ENCODE data around the gene ZNF234.

DNA sequence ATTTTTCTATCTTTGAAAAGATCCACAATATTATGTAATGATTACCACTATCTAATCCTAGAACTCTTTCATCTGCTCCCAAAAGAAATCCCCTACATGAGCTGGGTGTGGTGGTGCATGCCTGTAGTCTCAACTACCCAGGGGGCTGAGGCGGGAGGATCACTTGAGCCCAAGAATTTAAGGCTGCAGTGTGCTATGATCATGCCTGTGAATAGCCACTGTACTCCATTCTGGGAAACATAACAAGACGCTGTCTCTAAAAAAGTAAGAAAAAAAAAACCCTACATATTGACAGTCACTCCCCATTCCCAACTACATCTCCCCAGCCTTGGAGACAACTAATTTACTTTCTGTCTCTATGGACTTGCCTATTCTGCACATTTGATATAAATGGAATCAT lies 22.4 kb downstream of the ZNF234 start:
- TF ChIP-seq CBFB (CRISPR knock-in tag; IDR thresholded peaks at IDR 0.05; ENCODE audit: low read depth) (no peak), RELA (CRISPR knock-in tag; IDR thresholded peaks at IDR 0.05; ENCODE audit: borderline replicate concordance) (no peak), TEAD4 (CRISPR knock-in tag; IDR thresholded peaks at IDR 0.05) (no peak), EMX1 (CRISPR knock-in tag; IDR thresholded peaks at IDR 0.05) (no peak), SMAD4 (CRISPR knock-in tag; IDR thresholded peaks at IDR 0.05) (no peak), JUN (CRISPR knock-in tag; IDR thresholded peaks at IDR 0.05) (no peak), ZNF263 (CRISPR knock-in tag; IDR thresholded peaks at IDR 0.05; ENCODE audit: low read depth) (no peak), FOXP1 (CRISPR knock-in tag; IDR thresholded peaks at IDR 0.05; ENCODE audit: borderline replicate concordance) (no peak)
- TF ChIP-seq, protein P1, sequence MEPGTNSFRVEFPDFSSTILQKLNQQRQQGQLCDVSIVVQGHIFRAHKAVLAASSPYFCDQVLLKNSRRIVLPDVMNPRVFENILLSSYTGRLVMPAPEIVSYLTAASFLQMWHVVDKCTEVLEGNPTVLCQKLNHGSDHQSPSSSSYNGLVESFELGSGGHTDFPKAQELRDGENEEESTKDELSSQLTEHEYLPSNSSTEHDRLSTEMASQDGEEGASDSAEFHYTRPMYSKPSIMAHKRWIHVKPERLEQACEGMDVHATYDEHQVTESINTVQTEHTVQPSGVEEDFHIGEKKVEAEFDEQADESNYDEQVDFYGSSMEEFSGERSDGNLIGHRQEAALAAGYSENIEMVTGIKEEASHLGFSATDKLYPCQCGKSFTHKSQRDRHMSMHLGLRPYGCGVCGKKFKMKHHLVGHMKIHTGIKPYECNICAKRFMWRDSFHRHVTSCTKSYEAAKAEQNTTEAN (CRISPR knock-in tag; IDR thresholded peaks at IDR 0.05) = no peak
- TF ChIP-seq, protein P2, sequence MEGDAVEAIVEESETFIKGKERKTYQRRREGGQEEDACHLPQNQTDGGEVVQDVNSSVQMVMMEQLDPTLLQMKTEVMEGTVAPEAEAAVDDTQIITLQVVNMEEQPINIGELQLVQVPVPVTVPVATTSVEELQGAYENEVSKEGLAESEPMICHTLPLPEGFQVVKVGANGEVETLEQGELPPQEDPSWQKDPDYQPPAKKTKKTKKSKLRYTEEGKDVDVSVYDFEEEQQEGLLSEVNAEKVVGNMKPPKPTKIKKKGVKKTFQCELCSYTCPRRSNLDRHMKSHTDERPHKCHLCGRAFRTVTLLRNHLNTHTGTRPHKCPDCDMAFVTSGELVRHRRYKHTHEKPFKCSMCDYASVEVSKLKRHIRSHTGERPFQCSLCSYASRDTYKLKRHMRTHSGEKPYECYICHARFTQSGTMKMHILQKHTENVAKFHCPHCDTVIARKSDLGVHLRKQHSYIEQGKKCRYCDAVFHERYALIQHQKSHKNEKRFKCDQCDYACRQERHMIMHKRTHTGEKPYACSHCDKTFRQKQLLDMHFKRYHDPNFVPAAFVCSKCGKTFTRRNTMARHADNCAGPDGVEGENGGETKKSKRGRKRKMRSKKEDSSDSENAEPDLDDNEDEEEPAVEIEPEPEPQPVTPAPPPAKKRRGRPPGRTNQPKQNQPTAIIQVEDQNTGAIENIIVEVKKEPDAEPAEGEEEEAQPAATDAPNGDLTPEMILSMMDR (IDR thresholded peaks at IDR 0.05) = no peak
- TF ChIP-seq, protein P3, sequence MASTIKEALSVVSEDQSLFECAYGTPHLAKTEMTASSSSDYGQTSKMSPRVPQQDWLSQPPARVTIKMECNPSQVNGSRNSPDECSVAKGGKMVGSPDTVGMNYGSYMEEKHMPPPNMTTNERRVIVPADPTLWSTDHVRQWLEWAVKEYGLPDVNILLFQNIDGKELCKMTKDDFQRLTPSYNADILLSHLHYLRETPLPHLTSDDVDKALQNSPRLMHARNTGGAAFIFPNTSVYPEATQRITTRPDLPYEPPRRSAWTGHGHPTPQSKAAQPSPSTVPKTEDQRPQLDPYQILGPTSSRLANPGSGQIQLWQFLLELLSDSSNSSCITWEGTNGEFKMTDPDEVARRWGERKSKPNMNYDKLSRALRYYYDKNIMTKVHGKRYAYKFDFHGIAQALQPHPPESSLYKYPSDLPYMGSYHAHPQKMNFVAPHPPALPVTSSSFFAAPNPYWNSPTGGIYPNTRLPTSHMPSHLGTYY (CRISPR knock-in tag; IDR thresholded peaks at IDR 0.05) = no peak
- TF ChIP-seq, protein P4, sequence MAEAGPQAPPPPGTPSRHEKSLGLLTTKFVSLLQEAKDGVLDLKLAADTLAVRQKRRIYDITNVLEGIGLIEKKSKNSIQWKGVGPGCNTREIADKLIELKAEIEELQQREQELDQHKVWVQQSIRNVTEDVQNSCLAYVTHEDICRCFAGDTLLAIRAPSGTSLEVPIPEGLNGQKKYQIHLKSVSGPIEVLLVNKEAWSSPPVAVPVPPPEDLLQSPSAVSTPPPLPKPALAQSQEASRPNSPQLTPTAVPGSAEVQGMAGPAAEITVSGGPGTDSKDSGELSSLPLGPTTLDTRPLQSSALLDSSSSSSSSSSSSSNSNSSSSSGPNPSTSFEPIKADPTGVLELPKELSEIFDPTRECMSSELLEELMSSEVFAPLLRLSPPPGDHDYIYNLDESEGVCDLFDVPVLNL (CRISPR knock-in tag; IDR thresholded peaks at IDR 0.05; ENCODE audit: borderline replicate concordance, low read depth) = no peak
- TF ChIP-seq, protein P5, sequence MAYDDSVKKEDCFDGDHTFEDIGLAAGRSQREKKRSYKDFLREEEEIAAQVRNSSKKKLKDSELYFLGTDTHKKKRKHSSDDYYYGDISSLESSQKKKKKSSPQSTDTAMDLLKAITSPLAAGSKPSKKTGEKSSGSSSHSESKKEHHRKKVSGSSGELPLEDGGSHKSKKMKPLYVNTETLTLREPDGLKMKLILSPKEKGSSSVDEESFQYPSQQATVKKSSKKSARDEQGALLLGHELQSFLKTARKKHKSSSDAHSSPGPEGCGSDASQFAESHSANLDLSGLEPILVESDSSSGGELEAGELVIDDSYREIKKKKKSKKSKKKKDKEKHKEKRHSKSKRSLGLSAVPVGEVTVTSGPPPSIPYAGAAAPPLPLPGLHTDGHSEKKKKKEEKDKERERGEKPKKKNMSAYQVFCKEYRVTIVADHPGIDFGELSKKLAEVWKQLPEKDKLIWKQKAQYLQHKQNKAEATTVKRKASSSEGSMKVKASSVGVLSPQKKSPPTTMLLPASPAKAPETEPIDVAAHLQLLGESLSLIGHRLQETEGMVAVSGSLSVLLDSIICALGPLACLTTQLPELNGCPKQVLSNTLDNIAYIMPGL (CRISPR knock-in tag; IDR thresholded peaks at IDR 0.05) = no peak
- TF ChIP-seq, protein P6, sequence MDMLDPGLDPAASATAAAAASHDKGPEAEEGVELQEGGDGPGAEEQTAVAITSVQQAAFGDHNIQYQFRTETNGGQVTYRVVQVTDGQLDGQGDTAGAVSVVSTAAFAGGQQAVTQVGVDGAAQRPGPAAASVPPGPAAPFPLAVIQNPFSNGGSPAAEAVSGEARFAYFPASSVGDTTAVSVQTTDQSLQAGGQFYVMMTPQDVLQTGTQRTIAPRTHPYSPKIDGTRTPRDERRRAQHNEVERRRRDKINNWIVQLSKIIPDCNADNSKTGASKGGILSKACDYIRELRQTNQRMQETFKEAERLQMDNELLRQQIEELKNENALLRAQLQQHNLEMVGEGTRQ (CRISPR knock-in tag; IDR thresholded peaks at IDR 0.05) = no peak

Measured in WTC11 (cell line).